ENCODE results near the gene PCSK6. TPM values are rescaled to one million over a fixed set of nuclear protein-coding genes. Genes with fewer than 3 reads are reported as not detected.
"Not testable (repeated sequence)": the region's sequence is repeated elsewhere in the genome, so short reads cannot be mapped to it uniquely, and the experiment has no call there.

Gene PCSK6
- total RNA-seq, 1 donor from 2014 or later, result 15.4 TPM

DNA sequence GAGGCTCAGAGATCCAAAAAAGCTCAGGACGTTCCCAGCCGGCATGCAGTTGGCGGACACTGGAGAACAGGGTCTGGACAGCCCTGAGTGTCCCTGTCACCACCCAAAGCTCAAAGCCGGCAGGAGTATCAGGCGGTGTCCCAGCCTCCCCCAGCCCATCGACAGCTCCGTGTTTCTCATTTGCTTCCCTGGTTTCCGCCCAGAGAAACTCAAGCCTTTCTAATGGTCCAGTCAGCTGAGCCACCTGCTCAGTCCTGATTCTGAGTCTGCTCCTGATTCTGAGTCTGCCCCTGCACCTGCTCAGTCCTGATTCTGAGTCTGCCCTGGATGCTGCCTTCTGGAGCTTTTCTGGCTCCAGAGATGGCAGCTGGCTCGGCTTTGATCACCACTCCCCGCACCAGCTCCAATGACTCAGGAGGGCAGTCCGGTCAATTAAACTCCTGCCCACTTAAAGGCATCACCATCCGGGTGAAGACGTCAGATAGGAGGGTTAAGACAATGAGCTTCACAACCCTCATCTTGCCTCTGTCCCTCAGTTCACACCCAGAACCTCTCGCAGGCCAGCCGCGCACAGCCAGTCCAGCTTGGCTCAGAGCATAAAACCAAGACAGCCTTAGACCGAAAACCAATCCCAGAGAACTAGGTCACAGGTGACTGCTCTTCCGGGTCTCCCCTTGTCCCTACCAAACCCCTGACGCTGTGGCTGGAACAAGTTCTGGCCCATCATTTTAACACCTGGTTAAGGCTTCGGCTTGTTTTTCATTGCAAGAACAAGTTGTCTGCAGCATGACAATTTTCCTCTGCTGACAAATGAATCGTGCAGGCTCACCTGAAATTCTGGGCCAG is 6.8 kb downstream of the PCSK6 start:
- no peak for DNase-seq

DNA sequence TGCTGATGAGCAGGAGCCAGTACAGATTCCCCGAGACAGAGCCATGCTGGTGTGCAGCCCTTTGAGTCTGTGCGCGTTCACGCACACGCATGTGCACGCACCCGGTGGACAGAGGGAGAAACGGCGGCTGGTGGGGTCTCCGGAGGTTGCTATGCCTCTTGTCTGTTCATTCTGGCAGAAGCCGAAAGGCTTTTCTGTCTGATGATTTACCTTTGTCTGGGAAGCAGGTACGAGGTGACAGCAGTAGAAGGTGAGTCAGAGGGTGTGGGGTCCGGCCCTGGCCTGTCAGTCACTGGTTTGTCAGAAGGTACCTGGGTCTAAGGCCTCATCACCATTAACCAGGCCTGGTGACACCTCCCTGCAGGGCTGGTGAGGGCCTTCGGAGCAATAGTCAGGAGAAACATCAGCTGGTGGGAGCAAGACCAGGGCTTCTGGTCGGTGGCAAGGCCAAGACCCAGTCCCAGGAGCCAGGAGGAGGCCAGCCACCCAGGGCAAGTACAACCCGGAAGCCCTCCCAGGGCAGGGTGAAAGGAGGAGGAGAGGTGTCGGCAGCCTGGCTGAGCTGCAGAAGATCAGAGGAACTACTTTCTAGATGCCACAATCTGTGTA is 7.5 kb downstream of the PCSK6 start:
- no peak for DNase-seq

GRCh38 chr15:101481381-101481705 is 8.2 kb downstream of the PCSK6 start:
- DNase-seq, result no peak

DNA sequence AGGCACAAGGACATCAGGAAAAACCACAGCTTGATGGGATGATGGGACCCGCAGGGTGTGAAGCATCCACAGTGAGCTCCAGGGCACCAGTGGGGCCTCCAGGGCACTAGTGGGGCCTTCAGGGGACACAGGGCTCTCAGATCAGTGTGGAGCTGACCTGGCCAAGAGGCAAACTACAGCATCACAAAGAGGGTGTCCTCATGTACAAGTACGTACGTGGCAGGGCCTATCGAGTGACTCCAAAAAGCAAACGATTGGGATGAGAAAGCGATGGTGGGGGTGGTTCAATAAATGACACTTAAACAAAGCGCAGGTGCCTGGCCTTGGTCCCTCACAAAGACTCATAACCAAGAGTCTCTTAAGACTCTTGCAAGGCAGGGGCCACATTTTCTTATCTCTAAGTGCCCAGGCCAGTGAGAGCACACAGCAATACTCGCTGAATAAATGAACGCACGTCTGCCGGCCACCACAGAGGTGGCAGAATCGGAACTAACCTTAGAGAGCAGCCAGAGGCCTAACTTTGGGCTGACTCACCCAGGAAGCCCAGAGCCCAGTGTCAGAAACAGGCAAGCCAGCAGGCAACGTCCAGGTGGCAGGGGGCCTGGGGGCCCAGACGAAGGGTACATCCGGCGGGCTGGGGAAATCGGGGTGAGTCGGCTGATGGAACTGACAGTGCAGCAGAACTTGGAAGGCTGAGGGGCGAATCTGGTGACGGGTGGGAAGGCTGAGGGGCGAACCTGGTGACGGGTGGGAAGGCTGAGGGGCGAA is 8.7 kb downstream of the PCSK6 start:
- DNase-seq, result no peak

GRCh38 chr15:101479851-101480612 is 9.5 kb downstream of the PCSK6 start:
- peak; percentile 76 for DNase-seq

- no peak for DNase-seq
Observed at GRCh38 chr15:101479342-101479845, 10.1 kb downstream of the PCSK6 start.

DNA sequence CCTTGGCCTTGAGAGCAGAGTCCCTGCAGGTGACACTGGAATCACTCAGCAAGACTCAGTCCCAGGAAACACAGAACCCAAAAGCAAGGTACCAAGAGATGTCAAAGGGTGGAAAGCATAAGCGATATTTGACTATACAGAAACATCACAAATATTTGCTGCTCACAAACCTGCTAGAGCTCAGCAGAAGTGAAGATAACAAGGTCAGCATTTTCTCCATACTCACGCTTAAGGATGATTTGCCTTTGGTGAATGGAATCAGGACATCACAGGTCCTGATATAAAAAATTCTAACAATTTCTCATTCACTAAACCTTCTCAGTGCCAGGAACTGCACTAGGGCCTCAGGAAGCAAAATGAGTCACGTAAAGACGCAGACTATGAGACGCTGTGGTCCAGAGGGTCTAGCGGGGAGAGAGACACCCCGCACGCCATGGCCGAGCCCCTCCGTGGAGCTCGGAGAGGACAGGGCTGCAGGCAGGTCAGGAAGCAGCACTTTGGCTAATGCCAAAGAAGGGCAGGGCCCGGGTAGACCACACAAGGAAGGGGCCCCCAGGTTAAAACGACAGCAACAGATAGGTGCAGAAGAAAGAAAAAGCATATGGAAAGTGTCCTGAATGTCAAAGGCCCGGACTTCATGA is 10.7 kb downstream of the PCSK6 start:
- no peak for DNase-seq

DNA sequence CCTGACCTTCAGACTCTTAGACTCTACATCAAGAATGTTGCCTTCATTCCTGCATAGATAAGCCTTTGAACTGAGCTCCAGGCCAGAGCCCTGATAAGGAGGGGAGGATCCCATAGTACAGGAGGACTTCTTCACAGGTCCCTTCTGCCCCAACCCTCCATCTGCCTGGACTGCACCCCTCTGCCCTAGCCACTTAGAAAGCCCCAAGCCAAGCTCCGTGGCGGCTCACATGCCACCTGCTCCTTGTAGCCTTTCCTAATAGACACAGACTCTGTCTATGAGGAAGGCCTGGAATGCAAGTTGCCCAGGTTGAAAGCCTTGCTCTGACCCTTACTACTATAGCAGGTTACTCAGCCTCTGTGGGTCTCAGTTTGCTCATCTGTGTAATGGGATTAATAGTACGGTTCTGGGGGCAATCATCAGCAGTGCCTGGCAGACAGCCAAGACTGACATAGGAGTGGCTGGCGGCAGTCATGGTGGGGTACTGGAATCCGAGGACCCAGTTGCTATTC is 11.6 kb downstream of the PCSK6 start:
- DNase-seq, result no peak

GRCh38 chr15:101476756-101477155 is 12.8 kb downstream of the PCSK6 start:
- DNase-seq, result no peak

DNA sequence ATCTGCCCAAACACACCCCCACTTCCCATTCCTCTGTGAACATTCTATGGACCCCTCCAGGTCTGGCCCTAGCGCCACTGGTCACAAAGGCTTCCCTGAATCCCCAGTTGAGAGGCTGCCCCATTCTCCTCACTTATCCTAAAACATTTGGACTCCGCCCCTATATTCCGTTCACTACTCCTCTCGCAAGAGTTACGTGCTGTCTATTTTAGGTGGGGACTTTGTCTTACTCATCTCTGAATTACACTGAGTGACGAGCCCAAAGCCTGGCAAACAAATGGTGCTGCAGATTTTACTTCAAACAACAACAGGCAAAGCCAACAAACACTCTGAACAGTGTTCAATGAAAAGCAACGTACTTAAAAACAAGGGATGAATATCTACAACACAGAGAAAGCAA is 14.5 kb downstream of the PCSK6 start:
- no peak for DNase-seq

GRCh38 chr15:101474233-101474632 is 15.3 kb downstream of the PCSK6 start:
- no peak for DNase-seq

DNA sequence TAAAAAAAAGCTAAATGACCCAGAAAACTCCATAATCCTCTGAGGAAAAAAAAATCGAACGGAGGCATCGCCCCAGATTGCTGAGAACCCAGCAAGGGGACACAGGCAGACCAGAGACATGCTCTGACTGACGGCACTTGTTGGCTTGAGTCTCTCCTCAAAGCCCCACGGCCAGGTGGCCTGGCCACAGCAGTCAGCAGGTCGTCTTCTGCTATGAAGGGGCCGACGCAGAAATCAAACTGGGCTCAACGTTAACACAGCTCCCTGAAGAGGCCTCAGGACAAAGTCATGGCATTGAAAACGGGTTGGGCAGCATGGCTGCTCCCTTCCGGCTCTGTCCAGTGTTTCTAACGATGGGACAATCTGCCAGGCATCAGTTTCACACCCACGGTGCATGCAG is 17.5 kb downstream of the PCSK6 start:
- no peak for DNase-seq

- DNase-seq, result no peak
Observed at GRCh38 chr15:101470548-101471239, 18.8 kb downstream of the PCSK6 start.

- DNase-seq, result no peak
Observed at GRCh38 chr15:101469520-101470288, 19.8 kb downstream of the PCSK6 start.

DNA sequence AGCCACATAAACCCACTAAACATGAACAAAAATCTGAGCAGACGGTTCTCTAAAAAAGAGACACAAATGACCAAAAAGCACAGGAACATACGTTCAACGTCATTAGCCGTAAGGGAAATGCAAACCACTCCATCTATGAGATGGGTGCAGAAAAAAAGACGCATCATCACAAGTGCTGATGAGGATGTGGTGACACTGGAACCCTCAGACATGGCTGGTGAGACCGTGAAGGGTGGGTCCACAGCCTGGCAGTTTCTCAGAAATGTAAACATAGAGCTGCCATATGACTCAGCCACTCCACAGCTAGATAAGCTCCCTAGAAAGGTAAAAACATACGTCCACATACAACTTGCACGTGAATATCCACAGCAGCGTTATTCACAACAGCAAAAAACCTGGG is 23.3 kb downstream of the PCSK6 start:
- no peak for DNase-seq

GRCh38 chr15:101464999-101465669 is 24.4 kb downstream of the PCSK6 start:
- no peak for DNase-seq

DNA sequence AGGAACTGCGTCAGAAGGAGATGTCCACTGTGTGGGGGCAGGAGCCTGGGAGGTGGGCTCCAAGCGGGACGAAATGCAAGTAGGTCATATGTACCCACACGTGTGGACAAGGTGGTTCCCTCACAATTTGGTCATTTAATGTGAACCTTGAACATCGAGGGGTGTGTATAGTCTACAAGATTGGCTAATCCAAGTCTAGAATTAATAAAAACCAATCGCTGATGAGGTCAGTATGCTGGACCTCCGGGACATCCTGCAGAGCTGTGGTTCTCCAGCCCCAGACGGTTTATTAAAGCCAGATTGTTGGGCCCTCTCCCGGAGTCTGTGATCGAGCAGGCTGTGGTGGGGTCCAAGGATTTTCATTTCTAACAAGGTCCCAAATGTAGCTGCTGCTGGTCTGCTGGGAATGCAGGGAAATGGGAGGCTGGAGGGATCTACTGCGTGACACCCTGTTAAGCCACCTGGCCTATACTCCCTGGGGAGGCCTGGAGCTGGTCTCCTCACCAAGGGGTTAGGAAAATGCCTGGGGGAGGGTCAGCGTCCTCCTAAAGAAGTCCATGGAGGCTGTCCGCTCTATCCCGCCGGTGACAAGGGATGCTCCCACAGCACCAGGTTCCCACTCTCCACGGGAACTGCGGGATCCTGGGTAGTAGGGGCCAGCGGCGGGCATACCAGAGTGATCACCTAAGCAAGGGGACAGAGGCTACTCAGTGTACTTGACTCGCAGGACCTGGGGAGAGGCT is 25.1 kb downstream of the PCSK6 start:
- no peak for DNase-seq

- not testable (repeated sequence) for DNase-seq
Observed at GRCh38 chr15:101463696-101464095, 25.8 kb downstream of the PCSK6 start.

DNA sequence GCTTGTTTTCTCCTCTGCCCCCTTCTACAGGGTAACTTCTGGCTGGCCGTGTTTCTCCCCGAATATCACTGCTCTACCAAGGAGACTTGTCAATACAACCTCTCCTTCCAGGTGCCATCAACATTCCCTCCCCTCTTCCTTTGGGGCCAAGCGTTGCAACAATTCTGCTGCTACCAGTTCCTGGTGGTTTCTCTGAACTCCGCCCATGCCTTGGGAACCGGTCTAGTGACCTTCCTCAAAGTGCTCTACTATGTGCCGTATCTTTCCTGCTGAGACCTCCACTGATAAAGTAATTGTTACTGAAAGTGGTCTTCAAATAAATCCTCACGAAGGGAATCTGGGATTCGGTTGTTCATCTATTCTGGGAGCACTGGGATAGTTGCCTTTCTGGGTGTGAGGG is 26.2 kb downstream of the PCSK6 start:
- no peak for DNase-seq
